ENCODE measurements around the gene ZCCHC8.

DNA sequence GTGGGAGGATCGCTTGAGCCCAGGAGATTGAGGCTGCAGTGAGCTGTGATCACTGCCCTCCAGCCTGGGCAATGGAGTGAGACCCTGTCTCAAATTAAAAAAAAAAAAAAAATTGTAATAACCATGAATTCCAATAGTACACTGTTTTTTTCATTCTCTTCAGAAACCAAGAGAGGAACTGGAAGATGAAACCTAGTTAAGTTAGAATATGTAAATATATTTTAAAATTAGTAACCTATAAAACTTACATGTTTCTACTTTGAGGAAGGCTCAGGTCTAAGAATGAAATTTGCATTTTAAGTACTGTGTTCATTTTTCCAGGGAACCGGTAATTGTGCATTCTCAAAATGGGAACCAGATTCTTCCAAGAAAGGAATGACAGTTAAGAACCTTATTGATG is 45.1 kb upstream of the ZCCHC8 start:
- TF ChIP-seq, protein P1, sequence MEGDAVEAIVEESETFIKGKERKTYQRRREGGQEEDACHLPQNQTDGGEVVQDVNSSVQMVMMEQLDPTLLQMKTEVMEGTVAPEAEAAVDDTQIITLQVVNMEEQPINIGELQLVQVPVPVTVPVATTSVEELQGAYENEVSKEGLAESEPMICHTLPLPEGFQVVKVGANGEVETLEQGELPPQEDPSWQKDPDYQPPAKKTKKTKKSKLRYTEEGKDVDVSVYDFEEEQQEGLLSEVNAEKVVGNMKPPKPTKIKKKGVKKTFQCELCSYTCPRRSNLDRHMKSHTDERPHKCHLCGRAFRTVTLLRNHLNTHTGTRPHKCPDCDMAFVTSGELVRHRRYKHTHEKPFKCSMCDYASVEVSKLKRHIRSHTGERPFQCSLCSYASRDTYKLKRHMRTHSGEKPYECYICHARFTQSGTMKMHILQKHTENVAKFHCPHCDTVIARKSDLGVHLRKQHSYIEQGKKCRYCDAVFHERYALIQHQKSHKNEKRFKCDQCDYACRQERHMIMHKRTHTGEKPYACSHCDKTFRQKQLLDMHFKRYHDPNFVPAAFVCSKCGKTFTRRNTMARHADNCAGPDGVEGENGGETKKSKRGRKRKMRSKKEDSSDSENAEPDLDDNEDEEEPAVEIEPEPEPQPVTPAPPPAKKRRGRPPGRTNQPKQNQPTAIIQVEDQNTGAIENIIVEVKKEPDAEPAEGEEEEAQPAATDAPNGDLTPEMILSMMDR (IDR thresholded peaks at IDR 0.05; ENCODE audit: extremely low read depth in 1 of 2, insufficient read depth in 1 of 2, low read depth in 1 of 2, low read length in 2 of 2) = no peak
- TF ChIP-seq POLR2A (IDR thresholded peaks at IDR 0.05; ENCODE audit: low read depth, low read length) (no peak), EZH2 (IDR thresholded peaks at IDR 0.05; ENCODE audit: borderline replicate concordance, low read depth, low read length, severe bottlenecking) (no peak), MYC (IDR thresholded peaks at IDR 0.05; ENCODE audit: low read depth, low read length) (no peak), JUN (IDR thresholded peaks at IDR 0.05; ENCODE audit: borderline replicate concordance, insufficient read depth, insufficient read length, low read depth) (no peak), FOS (IDR thresholded peaks at IDR 0.05; ENCODE audit: borderline replicate concordance, insufficient read depth, low read length) (no peak)
